SU-DHL-6 (cell line): ENCODE data around the gene UTF1.

Experiments
- H2AFZ ChIP-seq: fragments of 200-600 bp; sonication (generic); 2 replicates; pipeline ENCODE4 v1.6.1; 2014; ENCODE audit warnings: low read depth, mild to moderate bottlenecking, moderate library complexity, mixed read lengths, antibody characterized with exemption, low read length; ENCODE audit not compliant: severe bottlenecking
- H3F3A ChIP-seq: fragments of 200-600 bp; shearing (Covaris generic); 2 replicates; pipeline ENCODE4 v1.6.0; 2016; ENCODE audit warnings: antibody characterized with exemption, mild to moderate bottlenecking; ENCODE audit not compliant: insufficient read depth
- H3K27ac ChIP-seq: fragments of 200-600 bp; sonication (generic); 2 replicates; pipeline ENCODE4 v1.5.1; 2016; ENCODE audit warnings: low read depth, mild to moderate bottlenecking, low read length, moderate library complexity, mixed read lengths
- H3K27me3 ChIP-seq: fragments of 200-600 bp; sonication (generic), shearing (Covaris generic); 2 replicates; pipeline ENCODE4 v1.6.0; 2014; ENCODE audit warnings: mild to moderate bottlenecking, low read length
- H3K36me3 ChIP-seq: fragments of 200-600 bp; sonication (generic); 2 replicates; pipeline ENCODE4 v1.6.1; 2014; ENCODE audit warnings: mild to moderate bottlenecking, low read length, mixed read lengths
- H3K4me2 ChIP-seq: fragments of 300-600, 200-600 bp; shearing (Covaris generic), sonication (generic); 2 replicates; pipeline ENCODE4 v1.6.0; 2014; ENCODE audit warnings: low read length, low read depth, mild to moderate bottlenecking; ENCODE audit not compliant: poor library complexity, severe bottlenecking
- H3K4me3 ChIP-seq: fragments of 200-600 bp; sonication (generic); 2 replicates; pipeline ENCODE4 v1.5.1; 2014; ENCODE audit warnings: antibody characterized with exemption, low read length, mild to moderate bottlenecking, mixed read lengths; ENCODE audit not compliant: insufficient read depth, poor library complexity, severe bottlenecking
- H3K79me2 ChIP-seq: fragments of 200-600 bp; sonication (generic); 2 replicates; pipeline ENCODE4 v1.6.1; 2014; ENCODE audit warnings: mild to moderate bottlenecking, low read length, moderate library complexity; ENCODE audit not compliant: insufficient read depth
- H3K9ac ChIP-seq: fragments of 200-600 bp; sonication (generic); 2 replicates; pipeline ENCODE4 v1.7.0; 2014; ENCODE audit warnings: mild to moderate bottlenecking, low read length
- H3K9me2 ChIP-seq: fragments of 200-600 bp; sonication (generic); replicated peaks from 2 replicates; pipeline ENCODE4 v1.6.1; 2014; ENCODE audit warnings: low read length; ENCODE audit not compliant: insufficient read depth
- H3K9me3 ChIP-seq: fragments of 200-600 bp; sonication (generic); 2 replicates; pipeline ENCODE4 v1.6.1; 2014; ENCODE audit warnings: low read length, mixed read lengths; ENCODE audit not compliant: insufficient read depth
- H4K20me1 ChIP-seq: fragments of 200-600 bp; sonication (generic); 2 replicates; pipeline ENCODE4 v1.6.1; 2014; ENCODE audit warnings: low read depth, mild to moderate bottlenecking, antibody characterized with exemption, low read length, moderate library complexity, mixed read lengths
- EZH2phosphoT487 ChIP-seq: fragments of 200-600 bp; sonication (generic), shearing (Covaris generic); conservative IDR thresholded peaks from 2 replicates; pipeline ENCODE4 v1.6.1; 2018; ENCODE audit warnings: mild to moderate bottlenecking, antibody characterized with exemption, low read length, moderate library complexity, mixed read lengths
- TF ChIP-seq, protein P1 (sequence below): fragments of 200-600 bp; sonication (generic); IDR thresholded peaks from one replicate; pipeline ENCODE4 v1.5.1; 2017; ENCODE audit warnings: antibody characterized with exemption, mild to moderate bottlenecking, low read length, moderate library complexity; ENCODE audit not compliant: insufficient read depth, poor library complexity, severe bottlenecking

Gene UTF1

DNA sequence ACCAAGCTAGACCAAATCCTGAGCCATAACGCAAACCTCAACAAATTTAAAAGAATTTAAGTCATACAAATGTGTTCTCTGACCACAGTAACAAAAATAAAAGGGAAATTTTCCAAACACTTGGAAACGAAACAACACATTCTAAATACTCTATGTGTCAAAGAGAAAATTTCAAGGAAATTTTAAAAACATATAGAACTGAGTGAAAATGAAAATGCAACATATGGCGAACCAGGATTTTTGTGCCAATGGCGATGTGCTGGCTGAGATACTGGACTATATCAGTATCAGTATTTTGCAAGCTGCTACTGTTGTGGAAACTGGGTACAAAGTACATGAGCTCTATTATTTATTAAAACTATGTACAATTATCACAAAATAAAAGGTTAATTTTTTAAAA lies 35.9 kb upstream of the UTF1 start:
- no peak overlapping the region for H2AFZ ChIP-seq
- no peaks in the 10 kb centered on the region for H3K27me3 ChIP-seq
- H3K27ac ChIP-seq, result no peak overlapping the region
- no peaks in the 10 kb centered on the region for H3F3A ChIP-seq
- no peak overlapping the region for H3K4me3 ChIP-seq
- H4K20me1 ChIP-seq, result no peaks in the 10 kb centered on the region
- no peaks in the 10 kb centered on the region for H3K36me3 ChIP-seq
- H3K9me3 ChIP-seq, result no peaks in the 10 kb centered on the region
- H3K9ac ChIP-seq, result no peak overlapping the region
- TF ChIP-seq, protein P1, sequence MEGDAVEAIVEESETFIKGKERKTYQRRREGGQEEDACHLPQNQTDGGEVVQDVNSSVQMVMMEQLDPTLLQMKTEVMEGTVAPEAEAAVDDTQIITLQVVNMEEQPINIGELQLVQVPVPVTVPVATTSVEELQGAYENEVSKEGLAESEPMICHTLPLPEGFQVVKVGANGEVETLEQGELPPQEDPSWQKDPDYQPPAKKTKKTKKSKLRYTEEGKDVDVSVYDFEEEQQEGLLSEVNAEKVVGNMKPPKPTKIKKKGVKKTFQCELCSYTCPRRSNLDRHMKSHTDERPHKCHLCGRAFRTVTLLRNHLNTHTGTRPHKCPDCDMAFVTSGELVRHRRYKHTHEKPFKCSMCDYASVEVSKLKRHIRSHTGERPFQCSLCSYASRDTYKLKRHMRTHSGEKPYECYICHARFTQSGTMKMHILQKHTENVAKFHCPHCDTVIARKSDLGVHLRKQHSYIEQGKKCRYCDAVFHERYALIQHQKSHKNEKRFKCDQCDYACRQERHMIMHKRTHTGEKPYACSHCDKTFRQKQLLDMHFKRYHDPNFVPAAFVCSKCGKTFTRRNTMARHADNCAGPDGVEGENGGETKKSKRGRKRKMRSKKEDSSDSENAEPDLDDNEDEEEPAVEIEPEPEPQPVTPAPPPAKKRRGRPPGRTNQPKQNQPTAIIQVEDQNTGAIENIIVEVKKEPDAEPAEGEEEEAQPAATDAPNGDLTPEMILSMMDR, result no peak
- TF ChIP-seq EZH2phosphoT487, result no peak
- H3K79me2 ChIP-seq, result no peaks in the 10 kb centered on the region
- H3K4me2 ChIP-seq, result no peak overlapping the region
- no peaks in the 10 kb centered on the region for H3K9me2 ChIP-seq

DNA sequence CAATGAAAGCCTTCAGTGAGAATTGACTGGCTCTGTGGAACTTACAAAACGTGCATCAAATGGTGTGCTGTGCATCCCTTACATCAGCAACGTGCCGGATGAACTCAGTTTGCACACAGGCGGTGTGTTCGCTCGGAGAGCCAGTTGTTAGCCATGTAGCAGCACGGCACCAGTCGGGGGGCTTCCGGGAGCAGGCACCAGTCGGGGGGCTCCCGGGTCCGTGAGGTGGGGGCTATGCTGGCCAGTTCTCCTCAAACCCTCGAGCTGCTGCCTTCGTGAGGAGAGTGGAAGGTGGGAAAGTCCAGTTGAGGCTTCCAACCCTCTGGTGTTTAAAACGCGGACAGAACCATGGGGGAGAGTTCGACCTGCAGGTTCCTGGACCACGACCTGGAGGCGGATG lies 34.9 kb upstream of the UTF1 start:
- Histone ChIP-seq H3K4me3 (no peak overlapping the region), H3K9ac (no peak overlapping the region), H3K27ac (no peak overlapping the region), H2AFZ (no peak overlapping the region), H3K79me2 (no peaks in the 10 kb centered on the region), H3K4me2 (no peak overlapping the region), H3K36me3 (no peaks in the 10 kb centered on the region), H3K9me3 (no peaks in the 10 kb centered on the region), H3F3A (no peaks in the 10 kb centered on the region), H3K9me2 (no peaks in the 10 kb centered on the region), H3K27me3 (no peaks in the 10 kb centered on the region), H4K20me1 (no peaks in the 10 kb centered on the region)
- no peak for TF ChIP-seq EZH2phosphoT487
- TF ChIP-seq, protein P1, result no peak

DNA sequence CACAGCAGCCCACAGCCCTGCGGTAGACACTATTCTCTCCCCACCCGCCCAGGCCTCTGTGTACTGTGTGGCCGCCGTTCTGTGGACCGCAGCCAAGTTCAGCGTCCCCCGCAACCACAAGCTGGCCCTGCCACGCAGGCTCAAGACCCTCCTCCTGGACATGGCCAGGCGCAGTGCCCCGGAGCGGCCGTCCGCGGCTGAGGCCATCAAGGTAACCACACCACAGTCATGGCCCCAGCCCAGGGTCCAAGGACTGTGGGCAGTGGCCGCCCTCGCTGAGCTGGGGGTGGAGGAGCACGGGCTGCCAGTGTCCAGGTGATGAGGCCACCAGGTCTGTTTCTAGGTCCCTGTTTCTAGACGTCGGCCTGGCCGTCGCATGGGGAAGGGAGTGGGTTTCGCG lies 34.4 kb upstream of the UTF1 start:
- H2AFZ ChIP-seq, result no peak overlapping the region
- TF ChIP-seq EZH2phosphoT487, result no peak
- TF ChIP-seq, protein P1, result no peak
- no peak overlapping the region for H3K4me3 ChIP-seq
- no peaks in the 10 kb centered on the region for H3K79me2 ChIP-seq
- no peaks in the 10 kb centered on the region for H4K20me1 ChIP-seq
- H3K9me3 ChIP-seq, result no peaks in the 10 kb centered on the region
- H3K9ac ChIP-seq, result no peak overlapping the region
- H3F3A ChIP-seq, result no peaks in the 10 kb centered on the region
- H3K4me2 ChIP-seq, result no peak overlapping the region
- H3K27ac ChIP-seq, result no peak overlapping the region
- no peaks in the 10 kb centered on the region for H3K9me2 ChIP-seq
- H3K27me3 ChIP-seq, result no peaks in the 10 kb centered on the region
- H3K36me3 ChIP-seq, result no peaks in the 10 kb centered on the region
